Measurements from ENCODE around the gene TRIM9.

DNA sequence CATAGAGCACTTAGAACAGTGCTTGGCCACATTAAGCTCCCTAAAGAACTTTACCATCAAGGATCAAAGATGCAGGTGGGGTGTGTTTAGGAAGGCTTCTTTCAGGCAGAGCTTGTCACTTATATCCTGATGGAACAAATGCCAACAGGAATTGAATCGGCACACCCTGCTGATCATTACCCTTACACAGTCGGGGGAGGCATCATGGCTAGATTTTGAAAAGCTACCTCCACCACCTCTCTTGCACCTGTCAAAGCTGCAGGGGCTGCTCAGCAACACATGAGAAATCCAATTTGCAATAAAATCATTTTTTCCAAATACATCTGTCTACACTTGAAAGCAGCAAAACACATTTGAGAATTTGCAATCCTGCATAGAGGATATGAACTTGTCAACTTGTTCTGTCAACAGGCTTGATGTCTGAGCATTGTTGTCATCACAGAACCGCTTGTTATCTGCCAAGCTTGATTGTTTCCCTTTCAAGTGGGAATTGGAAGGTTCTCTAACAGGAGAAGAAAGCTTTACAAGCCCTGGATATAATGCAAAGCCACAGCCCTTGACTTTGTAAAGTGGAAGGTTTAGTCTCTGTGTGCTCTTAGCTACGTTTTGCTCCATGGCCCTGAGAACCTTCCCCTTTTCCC, 24.6 kb upstream of the TRIM9 start:
- no peak for TF ChIP-seq EZH2 (IDR thresholded peaks at IDR 0.05; ENCODE audit: borderline replicate concordance, low read length)
- TF ChIP-seq, protein P1, sequence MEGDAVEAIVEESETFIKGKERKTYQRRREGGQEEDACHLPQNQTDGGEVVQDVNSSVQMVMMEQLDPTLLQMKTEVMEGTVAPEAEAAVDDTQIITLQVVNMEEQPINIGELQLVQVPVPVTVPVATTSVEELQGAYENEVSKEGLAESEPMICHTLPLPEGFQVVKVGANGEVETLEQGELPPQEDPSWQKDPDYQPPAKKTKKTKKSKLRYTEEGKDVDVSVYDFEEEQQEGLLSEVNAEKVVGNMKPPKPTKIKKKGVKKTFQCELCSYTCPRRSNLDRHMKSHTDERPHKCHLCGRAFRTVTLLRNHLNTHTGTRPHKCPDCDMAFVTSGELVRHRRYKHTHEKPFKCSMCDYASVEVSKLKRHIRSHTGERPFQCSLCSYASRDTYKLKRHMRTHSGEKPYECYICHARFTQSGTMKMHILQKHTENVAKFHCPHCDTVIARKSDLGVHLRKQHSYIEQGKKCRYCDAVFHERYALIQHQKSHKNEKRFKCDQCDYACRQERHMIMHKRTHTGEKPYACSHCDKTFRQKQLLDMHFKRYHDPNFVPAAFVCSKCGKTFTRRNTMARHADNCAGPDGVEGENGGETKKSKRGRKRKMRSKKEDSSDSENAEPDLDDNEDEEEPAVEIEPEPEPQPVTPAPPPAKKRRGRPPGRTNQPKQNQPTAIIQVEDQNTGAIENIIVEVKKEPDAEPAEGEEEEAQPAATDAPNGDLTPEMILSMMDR (conservative IDR thresholded peaks at IDR 0.05 in 1 of 2, IDR thresholded peaks at IDR 0.05 in 1 of 2; ENCODE audit: extremely low read depth in 1 of 2, insufficient read depth in 1 of 2, low read depth in 1 of 2, low read length in 2 of 2) = no peak

All from mammary epithelial cell (primary cell).